Middle frontal gyrus (tissue), 1 donor: ENCODE measurements around the gene INPP4A.

Source experiments
- DNase-seq: peaks from one replicate; pipeline ENCODE4 v3.0.0-alpha.2; 2015; ENCODE audit warnings: low spot score; ENCODE audit errors: extremely low spot score

INPP4A gene

GRCh38 chr2:98539056-98539735, 94.5 kb downstream of the INPP4A start:
- DNase-seq, result no peak

GRCh38 chr2:98540536-98540935, 95.9 kb downstream of the INPP4A start:
- no peak for DNase-seq

- DNase-seq, result no peak
Observed at GRCh38 chr2:98541489-98541888, 96.8 kb downstream of the INPP4A start.

- DNase-seq, result no peak
Observed at GRCh38 chr2:98541906-98542305, 97.2 kb downstream of the INPP4A start.

GRCh38 chr2:98543214-98543613, 98.6 kb downstream of the INPP4A start:
- DNase-seq, result no peak

GRCh38 chr2:98543842-98544241, 99.2 kb downstream of the INPP4A start:
- DNase-seq, result no peak

GRCh38 chr2:98545591-98545990, 100.9 kb downstream of the INPP4A start:
- DNase-seq, result no peak

GRCh38 chr2:98546186-98546585, 101.5 kb downstream of the INPP4A start:
- no peak for DNase-seq

GRCh38 chr2:98547092-98547790, 102.6 kb downstream of the INPP4A start:
- no peak for DNase-seq

- no peak for DNase-seq
Observed at GRCh38 chr2:98548920-98549818, 104.5 kb downstream of the INPP4A start.

GRCh38 chr2:98550165-98550564, 105.5 kb downstream of the INPP4A start:
- no peak for DNase-seq

GRCh38 chr2:98551316-98551715, 106.7 kb downstream of the INPP4A start:
- no peak for DNase-seq

- DNase-seq, result no peak
Observed at GRCh38 chr2:98552499-98553179, 108.0 kb downstream of the INPP4A start.

- no peak for DNase-seq
Observed at GRCh38 chr2:98554116-98554861, 109.6 kb downstream of the INPP4A start.

- DNase-seq, result no peak
Observed at GRCh38 chr2:98555696-98556095, 111.0 kb downstream of the INPP4A start.

GRCh38 chr2:98556344-98557033, 111.8 kb downstream of the INPP4A start:
- no peak for DNase-seq

- DNase-seq, result no peak
Observed at GRCh38 chr2:98558852-98559530, 114.3 kb downstream of the INPP4A start.

GRCh38 chr2:98559581-98559980, 114.9 kb downstream of the INPP4A start:
- no peak for DNase-seq

GRCh38 chr2:98560256-98560771, 115.7 kb downstream of the INPP4A start:
- DNase-seq, result no peak
